ENCODE data around the gene OXER1. TPM values are rescaled to one million over a fixed set of nuclear protein-coding genes. Genes with fewer than 3 reads are reported as not detected.

The OXER1 gene
- total RNA-seq, 1 experiment from 2014 or later = not detected

DNA sequence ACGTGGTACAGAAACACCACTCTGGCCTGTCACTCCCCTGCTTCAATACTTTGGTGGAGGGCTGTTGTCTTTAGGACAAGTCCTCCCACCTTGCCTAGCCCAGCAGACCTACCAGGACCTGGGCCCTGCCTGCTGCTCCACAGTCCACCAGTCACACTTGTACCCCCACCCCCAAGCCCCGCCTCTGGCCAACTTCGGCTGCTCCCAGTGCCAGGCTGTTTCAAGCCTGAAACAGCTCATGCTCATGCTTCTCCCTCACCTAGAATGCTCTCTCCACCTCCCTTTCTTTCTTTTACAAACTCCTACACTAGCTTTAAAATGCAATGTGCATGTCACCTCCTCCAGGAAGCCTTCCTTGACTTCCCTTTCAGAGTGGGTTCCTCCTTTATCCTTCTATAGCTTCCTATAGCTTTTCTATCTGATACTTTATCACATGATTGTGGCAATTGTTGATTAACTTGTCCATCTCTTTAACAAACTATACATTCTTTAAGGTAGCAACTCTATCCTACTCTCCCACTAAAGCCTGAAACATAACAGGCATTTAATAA, 4.8 kb upstream of the OXER1 start:
- BruUV-seq (replicated peaks) = no TSS peak
- intact Hi-C loops (cut with micrococcal nuclease; ENCODE audit: unreplicated experiment) = no loop called here
- Histone ChIP-seq H3K79me2 (ENCODE audit: low read depth) (no peaks in the 10 kb centered on the region), H3K9me2 (ENCODE audit: insufficient read depth) (no peaks in the 10 kb centered on the region; the same call in 1 of the 2 replicates), H3K4me3 (no peak overlapping the region), H3K4me2 (no peak overlapping the region), H2AFZ (no peak overlapping the region), H3K27ac (no peak overlapping the region), H3F3A (ENCODE audit: insufficient read depth, low read depth) (no peaks in the 10 kb centered on the region; the same call in 1 of the 2 replicates), H3K4me1 (replicated peaks; ENCODE audit: insufficient read depth) (no peaks in the 10 kb centered on the region), H4K20me1 (ENCODE audit: insufficient read depth) (no peaks in the 10 kb centered on the region), H3K36me3 (ENCODE audit: low read depth) (no peaks in the 10 kb centered on the region), H3K27me3 (ENCODE audit: insufficient read depth, low read depth) (no peaks in the 10 kb centered on the region), H3K9me3 (ENCODE audit: insufficient read depth, low read depth) (no peaks in the 10 kb centered on the region)
- POLR2A ChIA-PET (ENCODE audit: unreplicated experiment) = no interaction called here
- CTCF ChIA-PET = no interaction called here
- DNase-seq = no peak
- no peak for TF ChIP-seq EZH2 (IDR thresholded peaks at IDR 0.05; ENCODE audit: low read depth)
- TF ChIP-seq, protein P1, sequence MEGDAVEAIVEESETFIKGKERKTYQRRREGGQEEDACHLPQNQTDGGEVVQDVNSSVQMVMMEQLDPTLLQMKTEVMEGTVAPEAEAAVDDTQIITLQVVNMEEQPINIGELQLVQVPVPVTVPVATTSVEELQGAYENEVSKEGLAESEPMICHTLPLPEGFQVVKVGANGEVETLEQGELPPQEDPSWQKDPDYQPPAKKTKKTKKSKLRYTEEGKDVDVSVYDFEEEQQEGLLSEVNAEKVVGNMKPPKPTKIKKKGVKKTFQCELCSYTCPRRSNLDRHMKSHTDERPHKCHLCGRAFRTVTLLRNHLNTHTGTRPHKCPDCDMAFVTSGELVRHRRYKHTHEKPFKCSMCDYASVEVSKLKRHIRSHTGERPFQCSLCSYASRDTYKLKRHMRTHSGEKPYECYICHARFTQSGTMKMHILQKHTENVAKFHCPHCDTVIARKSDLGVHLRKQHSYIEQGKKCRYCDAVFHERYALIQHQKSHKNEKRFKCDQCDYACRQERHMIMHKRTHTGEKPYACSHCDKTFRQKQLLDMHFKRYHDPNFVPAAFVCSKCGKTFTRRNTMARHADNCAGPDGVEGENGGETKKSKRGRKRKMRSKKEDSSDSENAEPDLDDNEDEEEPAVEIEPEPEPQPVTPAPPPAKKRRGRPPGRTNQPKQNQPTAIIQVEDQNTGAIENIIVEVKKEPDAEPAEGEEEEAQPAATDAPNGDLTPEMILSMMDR (conservative IDR thresholded peaks at IDR 0.05) = no peak

DNA sequence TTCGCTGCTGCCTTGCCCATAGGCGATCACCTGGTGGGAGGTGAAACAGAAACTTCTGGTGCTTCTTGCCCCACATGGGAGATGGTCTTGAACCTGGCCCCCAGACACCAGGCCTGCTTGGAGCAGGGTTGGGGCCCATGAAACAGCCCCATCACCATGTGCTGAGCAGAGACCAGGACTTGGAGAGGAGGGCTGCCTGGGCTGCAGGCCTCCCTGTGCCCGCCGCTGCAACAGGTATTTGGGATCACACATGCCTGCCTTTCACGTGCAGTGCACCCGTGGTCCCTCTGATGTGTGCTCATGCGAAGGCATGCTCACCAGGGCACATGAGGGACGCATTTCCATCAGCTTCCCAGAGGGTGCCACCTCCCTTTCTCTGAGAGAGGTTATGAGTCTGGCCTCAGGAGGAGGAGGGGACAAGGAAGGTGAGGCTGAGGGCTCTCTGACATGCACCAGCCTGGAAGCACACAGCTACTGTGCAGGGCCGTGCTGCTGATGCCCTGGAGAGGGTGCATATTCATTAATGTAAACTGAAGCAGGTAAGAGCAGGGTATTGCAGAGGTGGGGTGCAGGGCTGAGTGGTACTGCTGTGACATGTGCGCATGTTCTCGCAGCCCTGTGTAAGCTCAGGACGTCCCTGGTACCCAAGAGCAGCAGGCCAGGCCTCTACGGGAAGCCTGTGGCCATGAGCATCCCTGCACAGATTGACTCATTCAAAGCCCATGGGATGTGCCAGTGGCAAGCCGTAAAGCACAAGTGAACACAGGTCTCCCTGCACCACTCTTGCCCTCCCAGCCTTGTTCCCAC, 4.2 kb upstream of the OXER1 start:
- no peak overlapping the region for H2AFZ ChIP-seq
- DNase-seq = no peak
- H3K4me1 ChIP-seq (replicated peaks; ENCODE audit: insufficient read depth) = no peaks in the 10 kb centered on the region
- no peaks in the 10 kb centered on the region; the same call in 1 of the 2 replicates for H3K9me2 ChIP-seq (ENCODE audit: insufficient read depth)
- H3K27ac ChIP-seq = no peak overlapping the region
- H3K79me2 ChIP-seq (ENCODE audit: low read depth) = no peaks in the 10 kb centered on the region
- CTCF ChIA-PET = no interaction called here
- POLR2A ChIA-PET (ENCODE audit: unreplicated experiment) = no interaction called here
- intact Hi-C loops (cut with micrococcal nuclease; ENCODE audit: unreplicated experiment) = no loop called here
- no peaks in the 10 kb centered on the region for H3K27me3 ChIP-seq (ENCODE audit: insufficient read depth, low read depth)
- TF ChIP-seq, protein P1 (conservative IDR thresholded peaks at IDR 0.05) = no peak
- no peak for TF ChIP-seq EZH2 (IDR thresholded peaks at IDR 0.05; ENCODE audit: low read depth)
- BruUV-seq (replicated peaks) = no TSS peak
- no peak overlapping the region for H3K4me2 ChIP-seq
- no peaks in the 10 kb centered on the region for H4K20me1 ChIP-seq (ENCODE audit: insufficient read depth)
- no peaks in the 10 kb centered on the region for H3K9me3 ChIP-seq (ENCODE audit: insufficient read depth, low read depth)
- H3K4me3 ChIP-seq = no peak overlapping the region
- H3K36me3 ChIP-seq (ENCODE audit: low read depth) = no peaks in the 10 kb centered on the region
- no peaks in the 10 kb centered on the region; the same call in 1 of the 2 replicates for H3F3A ChIP-seq (ENCODE audit: insufficient read depth, low read depth)

DNA sequence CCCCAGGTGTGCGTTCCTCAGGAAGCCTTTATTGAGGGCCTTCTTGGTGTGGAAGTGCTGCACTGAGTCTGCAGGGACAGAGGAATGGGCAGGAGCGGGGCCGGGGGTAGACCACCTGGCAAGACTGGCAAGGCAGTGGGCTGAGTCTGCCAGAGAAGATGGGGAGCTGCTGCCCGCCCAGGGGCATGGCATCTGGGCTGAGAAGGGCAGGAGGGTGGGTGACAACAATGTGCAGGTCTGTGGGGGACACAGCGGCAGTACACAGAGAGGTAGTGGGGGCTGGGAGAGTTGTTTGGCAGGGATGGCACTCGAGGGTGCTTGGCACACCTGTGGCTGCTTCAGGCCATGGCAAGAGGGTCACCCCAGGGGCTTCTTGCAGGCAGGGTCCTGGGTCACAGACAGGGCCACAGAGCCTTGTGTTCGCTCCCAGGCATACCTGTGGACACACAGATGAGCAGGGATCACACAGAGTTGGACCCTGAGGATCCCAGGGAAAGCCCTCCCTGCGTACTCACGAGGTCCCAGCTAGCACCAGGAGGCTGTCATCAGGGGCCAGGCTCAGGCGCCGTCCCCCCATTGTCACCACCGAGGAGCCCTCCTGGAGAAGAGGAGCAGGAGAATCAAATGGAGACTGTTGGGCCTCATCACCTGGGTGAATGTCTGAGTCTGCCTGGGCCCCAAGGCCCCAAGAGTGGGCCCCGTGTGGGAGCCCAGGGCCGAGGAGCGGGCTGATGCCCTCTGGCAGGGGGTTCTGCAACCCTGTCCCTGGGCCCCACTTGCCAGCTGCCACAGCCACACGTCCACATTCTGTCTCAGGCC, 3.4 kb upstream of the OXER1 start:
- Histone ChIP-seq H2AFZ (no peak overlapping the region), H3K4me3 (no peak overlapping the region), H3F3A (ENCODE audit: insufficient read depth, low read depth) (no peaks in the 10 kb centered on the region; the same call in 1 of the 2 replicates), H3K9me2 (ENCODE audit: insufficient read depth) (no peaks in the 10 kb centered on the region; the same call in 1 of the 2 replicates), H3K9me3 (ENCODE audit: insufficient read depth, low read depth) (no peaks in the 10 kb centered on the region), H3K27me3 (ENCODE audit: insufficient read depth, low read depth) (no peaks in the 10 kb centered on the region), H3K27ac (no peak overlapping the region), H3K79me2 (ENCODE audit: low read depth) (no peaks in the 10 kb centered on the region), H4K20me1 (ENCODE audit: insufficient read depth) (no peaks in the 10 kb centered on the region), H3K36me3 (ENCODE audit: low read depth) (no peaks in the 10 kb centered on the region), H3K4me1 (replicated peaks; ENCODE audit: insufficient read depth) (no peaks in the 10 kb centered on the region), H3K4me2 (no peak overlapping the region)
- DNase-seq = no peak
- intact Hi-C loops (cut with micrococcal nuclease; ENCODE audit: unreplicated experiment) = no loop called here
- TF ChIP-seq, protein P1 (conservative IDR thresholded peaks at IDR 0.05) = no peak
- TF ChIP-seq EZH2 (IDR thresholded peaks at IDR 0.05; ENCODE audit: low read depth) = no peak
- no TSS peak for BruUV-seq (replicated peaks)
- POLR2A ChIA-PET (ENCODE audit: unreplicated experiment) = no interaction called here
- CTCF ChIA-PET = no interaction called here
